HuH-7.5 (cell line): Measurements from ENCODE around the gene MAPK4.
"Not testable (repeated sequence)": the region's sequence is repeated elsewhere in the genome, so short reads cannot be mapped to it uniquely, and the experiment has no call there.

ENCODE experiments used
- DNase-seq: peaks from one replicate; pipeline ENCODE4 v3.0.0; 2011; ENCODE audit warnings: low spot score

Gene MAPK4

DNA sequence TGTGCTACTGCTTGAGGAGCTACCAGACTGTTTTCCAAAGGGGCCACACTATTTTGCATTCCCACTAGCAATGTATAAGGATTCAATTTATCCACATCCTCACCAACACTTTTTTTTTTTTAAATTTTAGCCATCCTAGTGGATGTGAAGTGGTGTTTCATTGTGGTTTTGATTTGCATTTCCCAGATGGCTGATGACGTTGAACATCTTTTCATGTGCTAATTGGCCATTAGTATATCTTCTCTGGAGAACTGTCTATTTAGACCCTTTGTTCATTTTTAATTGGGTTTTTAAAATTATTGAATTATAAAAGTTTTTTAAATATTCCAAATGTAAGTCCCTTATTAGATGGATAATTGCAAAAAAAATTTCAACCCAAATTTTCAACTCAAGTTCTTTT lies 121.1 kb downstream of the MAPK4 start:
- DNase-seq = no peak

GRCh38 chr18:50682852-50683251 lies 123.0 kb downstream of the MAPK4 start:
- DNase-seq = no peak

- no peak for DNase-seq
These were observed 126.5 kb downstream of the MAPK4 start for GRCh38 chr18:50686409-50686808.

GRCh38 chr18:50687491-50687890 lies 127.6 kb downstream of the MAPK4 start:
- no peak for DNase-seq

DNA sequence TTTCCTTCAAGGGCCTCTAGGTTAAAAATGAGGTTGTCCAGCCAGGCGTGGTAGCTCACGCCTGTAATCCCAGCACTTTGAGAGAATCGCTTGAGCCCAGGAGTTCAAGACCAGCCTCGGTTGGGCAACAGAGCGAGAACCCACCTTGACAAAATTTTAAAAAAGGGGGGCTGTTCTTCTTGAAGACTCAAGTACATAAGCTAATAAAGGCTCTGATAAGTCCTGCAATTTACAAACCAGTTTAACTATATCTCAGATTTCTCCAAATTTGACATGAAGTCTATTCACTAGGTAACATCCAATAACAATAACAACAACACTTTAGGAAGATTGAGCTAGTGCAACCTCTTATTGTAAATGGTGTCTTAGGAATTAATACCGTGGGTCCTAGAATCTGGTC lies 129.7 kb downstream of the MAPK4 start:
- no peak for DNase-seq

- DNase-seq = no peak
These were observed 134.3 kb downstream of the MAPK4 start for GRCh38 chr18:50694147-50694546.

GRCh38 chr18:50695431-50696176 lies 135.7 kb downstream of the MAPK4 start:
- no peak for DNase-seq

GRCh38 chr18:50696436-50696835 lies 136.5 kb downstream of the MAPK4 start:
- no peak for DNase-seq

DNA sequence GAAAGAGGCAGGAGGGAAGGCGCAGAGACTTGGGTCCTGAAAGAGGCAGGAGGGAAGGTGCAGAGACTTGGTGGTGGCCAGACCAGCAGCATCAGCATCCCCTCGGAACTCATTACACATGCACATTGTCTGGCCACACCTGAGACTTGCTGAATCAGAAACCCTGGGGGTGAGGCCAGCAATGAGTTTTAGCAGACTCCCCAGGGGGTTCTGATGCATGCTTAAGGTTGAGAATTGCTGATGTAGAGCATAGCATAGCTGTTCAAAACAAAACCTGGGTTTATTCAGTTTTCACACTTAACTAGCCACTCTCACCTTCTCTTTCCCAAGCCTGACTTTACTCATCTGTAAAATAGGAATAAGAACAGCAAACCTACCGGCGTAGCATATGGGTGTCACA lies 137.0 kb downstream of the MAPK4 start:
- DNase-seq = no peak

GRCh38 chr18:50697509-50697908 lies 137.6 kb downstream of the MAPK4 start:
- DNase-seq = no peak

DNA sequence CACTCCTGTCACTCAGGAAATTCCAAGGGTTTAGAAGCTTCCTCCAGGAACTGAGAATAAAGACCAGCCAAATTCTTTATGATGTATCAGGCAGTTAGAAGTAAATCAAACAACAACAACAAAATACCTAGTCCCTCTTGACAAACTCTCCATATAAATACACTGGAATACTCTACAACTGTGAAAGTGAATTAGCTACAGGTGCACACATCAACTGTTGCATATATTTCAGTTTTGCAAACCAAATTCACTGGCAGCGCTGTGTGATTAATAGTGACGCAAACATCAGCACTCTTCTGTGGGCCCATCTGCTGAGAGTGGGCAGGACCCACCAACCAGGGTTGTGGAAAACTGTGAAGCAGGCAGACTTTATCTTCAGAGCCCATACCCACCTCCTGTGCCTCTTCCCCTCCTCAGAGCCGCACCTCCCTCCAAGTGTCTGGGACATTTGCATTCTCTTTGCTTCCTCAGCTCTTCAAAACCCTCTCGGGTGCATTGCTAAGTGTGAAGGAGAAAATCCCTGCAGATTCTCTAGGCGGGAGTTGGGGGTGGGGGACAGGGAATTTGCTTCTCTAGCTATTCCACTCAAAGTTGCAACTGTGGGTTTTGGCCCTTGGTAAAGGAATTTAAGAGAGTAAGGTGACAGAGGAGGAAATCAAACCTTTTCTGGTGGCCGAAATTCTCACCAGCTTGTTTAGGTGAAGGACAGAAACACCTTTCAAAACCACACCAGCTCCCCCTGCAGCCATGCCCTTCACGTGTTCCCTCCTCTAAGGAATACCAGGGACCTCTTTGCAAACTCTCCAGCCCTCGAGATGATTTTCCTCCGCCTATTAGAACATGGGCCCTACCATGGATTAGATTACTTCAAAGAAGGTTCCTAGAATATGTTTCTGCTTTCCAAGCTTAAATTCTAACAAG lies 140.6 kb downstream of the MAPK4 start:
- DNase-seq = no peak

GRCh38 chr18:50704357-50704940 lies 144.6 kb downstream of the MAPK4 start:
- DNase-seq = no peak

DNA sequence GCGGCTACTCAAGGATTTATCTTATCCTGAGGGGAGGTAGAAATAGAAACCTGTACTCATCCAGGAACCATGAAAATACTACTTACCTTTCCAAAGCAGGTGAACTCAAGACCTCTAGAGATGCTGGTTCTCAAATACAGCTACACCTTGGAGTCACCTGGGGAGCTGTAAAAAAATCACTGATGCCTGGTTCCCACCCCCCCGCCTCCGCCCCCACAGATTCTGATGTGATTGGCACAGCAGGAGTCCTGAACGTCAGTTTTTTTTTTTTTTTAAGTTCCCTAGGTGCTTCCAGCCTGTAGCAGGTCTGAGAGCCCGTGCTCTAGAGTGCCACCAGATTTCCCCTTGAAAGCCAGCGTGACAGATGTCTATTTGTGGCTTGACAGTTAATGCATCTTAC lies 146.3 kb downstream of the MAPK4 start:
- no peak for DNase-seq

GRCh38 chr18:50706651-50707050 lies 146.8 kb downstream of the MAPK4 start:
- DNase-seq = no peak

- DNase-seq = not testable (repeated sequence)
These were observed 147.4 kb downstream of the MAPK4 start for GRCh38 chr18:50707297-50707696.

GRCh38 chr18:50707855-50708469 lies 148.1 kb downstream of the MAPK4 start:
- DNase-seq = no peak

DNA sequence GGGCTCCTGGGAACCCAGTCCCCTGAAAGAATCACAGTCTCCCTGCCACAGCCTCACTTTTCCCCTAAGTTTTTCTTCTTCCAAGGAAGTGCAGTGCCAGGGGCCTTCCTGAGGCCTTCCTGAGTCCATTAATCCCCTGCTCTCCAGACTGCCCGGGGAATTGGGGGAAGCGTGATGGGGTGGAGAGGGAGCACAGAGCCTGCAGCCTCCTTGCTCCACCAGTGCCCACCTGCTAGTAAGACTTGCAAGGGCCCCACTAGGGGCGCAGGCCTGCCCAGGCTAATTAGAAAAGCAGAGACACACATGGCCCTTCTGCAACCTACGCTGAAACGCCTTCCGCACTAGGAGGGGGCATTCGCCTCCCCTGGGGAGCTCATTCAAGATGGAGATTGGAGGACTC lies 149.3 kb downstream of the MAPK4 start:
- DNase-seq = no peak

- DNase-seq = no peak
These were observed 151.5 kb downstream of the MAPK4 start for GRCh38 chr18:50711386-50711785.

GRCh38 chr18:50715919-50716318 lies 156.0 kb downstream of the MAPK4 start:
- no peak for DNase-seq

DNA sequence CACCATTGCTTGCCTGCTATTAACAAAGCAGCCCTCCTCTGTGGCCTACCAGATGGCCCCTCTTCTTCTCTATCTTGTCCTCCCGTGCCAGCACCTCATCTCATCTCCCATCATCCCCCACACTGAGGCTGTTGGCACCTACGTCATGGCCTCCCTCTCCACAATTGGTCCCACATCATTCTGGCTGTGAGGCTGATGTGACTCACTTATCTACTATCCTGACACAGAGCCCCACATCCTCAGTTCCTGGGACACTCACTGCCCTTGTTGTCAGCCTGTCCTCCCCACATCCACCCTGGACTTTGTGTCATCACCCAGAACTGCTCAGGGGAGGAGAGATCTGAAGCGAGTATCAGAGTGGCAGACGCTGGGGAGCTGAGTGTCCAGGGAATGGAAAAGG lies 157.0 kb downstream of the MAPK4 start:
- no peak for DNase-seq

GRCh38 chr18:50717563-50717962 lies 157.7 kb downstream of the MAPK4 start:
- DNase-seq = no peak
